IPS-20b (cell line): Measurements from ENCODE around the gene PCK1.

Source experiments
- H3K27ac ChIP-seq: one replicate; pipeline ENCODE4 v1.5.1; 2013; ENCODE audit warnings: low read length
- H3K27me3 ChIP-seq: 2 replicates; pipeline ENCODE4 v1.6.1; 2013; ENCODE audit warnings: mild to moderate bottlenecking, low read length, inconsistent platforms; ENCODE audit not compliant: insufficient read depth
- H3K36me3 ChIP-seq: 2 replicates; pipeline ENCODE4 v1.6.1; 2013; ENCODE audit warnings: low read depth, mild to moderate bottlenecking, inconsistent platforms, low read length, moderate library complexity; ENCODE audit not compliant: insufficient read depth
- H3K4me1 ChIP-seq: 2 replicates; pipeline ENCODE4 v1.6.1; 2013; ENCODE audit warnings: mild to moderate bottlenecking, control low read depth, inconsistent platforms, low read length, moderate library complexity; ENCODE audit not compliant: insufficient read depth
- H3K4me3 ChIP-seq: 2 replicates; pipeline ENCODE4 v1.5.1; 2013; ENCODE audit warnings: mild to moderate bottlenecking, low read length, inconsistent platforms
- H3K9ac ChIP-seq: 2 replicates; pipeline ENCODE4 v1.6.1; 2013; ENCODE audit warnings: low read depth, mild to moderate bottlenecking, inconsistent platforms, low read length, moderate library complexity
- H3K9me3 ChIP-seq: 2 replicates; pipeline ENCODE4 v1.6.1; 2013; ENCODE audit warnings: mild to moderate bottlenecking, low read depth, low read length, inconsistent platforms; ENCODE audit not compliant: insufficient read depth

PCK1 gene

GRCh38 chr20:57617079-57617795 lies 56.3 kb downstream of the PCK1 start:
- no peak overlapping the region for H3K4me3 ChIP-seq
- no peaks in the 10 kb centered on the region for H3K27me3 ChIP-seq
- no peaks in the 10 kb centered on the region for H3K4me1 ChIP-seq
- no peaks in the 10 kb centered on the region for H3K36me3 ChIP-seq
- no peak overlapping the region for H3K27ac ChIP-seq
- H3K9me3 ChIP-seq = no peaks in the 10 kb centered on the region
- H3K9ac ChIP-seq = no peak overlapping the region
